Measurements from ENCODE around the gene C11orf42.

DNA sequence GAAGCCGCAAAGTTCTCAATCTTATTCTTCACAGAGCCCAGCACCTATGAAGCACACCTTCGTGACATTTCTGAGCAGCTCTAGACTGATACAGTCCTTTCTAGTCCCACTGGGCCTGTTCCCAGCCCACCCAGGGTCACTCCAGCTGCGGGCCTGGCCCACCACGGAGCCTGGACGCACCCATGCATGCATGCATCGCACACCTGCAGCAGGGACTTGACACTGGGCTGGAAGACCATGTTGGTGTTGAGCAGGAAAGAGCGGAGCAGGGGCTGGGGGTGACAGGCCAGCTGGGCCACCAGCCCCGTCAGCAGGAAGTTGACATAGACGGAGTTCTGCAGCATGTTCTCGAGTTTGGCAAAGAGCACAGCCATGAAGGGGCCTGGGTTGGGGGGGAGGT lies 9.2 kb downstream of the C11orf42 start:
- no peak for TF ChIP-seq FOXM1 (IDR thresholded peaks at IDR 0.05; ENCODE audit: borderline replicate concordance)
- TF ChIP-seq, protein P1, sequence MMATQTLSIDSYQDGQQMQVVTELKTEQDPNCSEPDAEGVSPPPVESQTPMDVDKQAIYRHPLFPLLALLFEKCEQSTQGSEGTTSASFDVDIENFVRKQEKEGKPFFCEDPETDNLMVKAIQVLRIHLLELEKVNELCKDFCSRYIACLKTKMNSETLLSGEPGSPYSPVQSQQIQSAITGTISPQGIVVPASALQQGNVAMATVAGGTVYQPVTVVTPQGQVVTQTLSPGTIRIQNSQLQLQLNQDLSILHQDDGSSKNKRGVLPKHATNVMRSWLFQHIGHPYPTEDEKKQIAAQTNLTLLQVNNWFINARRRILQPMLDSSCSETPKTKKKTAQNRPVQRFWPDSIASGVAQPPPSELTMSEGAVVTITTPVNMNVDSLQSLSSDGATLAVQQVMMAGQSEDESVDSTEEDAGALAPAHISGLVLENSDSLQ (IDR thresholded peaks at IDR 0.05) = no peak
- no peak for TF ChIP-seq BHLHE40 (IDR thresholded peaks at IDR 0.05; ENCODE audit: borderline replicate concordance)
- no peak for TF ChIP-seq HDGF (IDR thresholded peaks at IDR 0.05; ENCODE audit: borderline replicate concordance)
- no peak for TF ChIP-seq SUZ12 (IDR thresholded peaks at IDR 0.05)
- TF ChIP-seq FOXK2 (IDR thresholded peaks at IDR 0.05) = no peak
- no peak for TF ChIP-seq LEF1 (IDR thresholded peaks at IDR 0.05; ENCODE audit: borderline replicate concordance)
